Dendritic cell treated with granulocyte-macrophage colony-stimulating factor and Interleukin-4, amounts not matched to agents 40 ng/mL and 50 ng/mL, for 4 days (primary cell): ENCODE data around the gene MTMR12.
"Not testable (repeated sequence)": the region's sequence is repeated elsewhere in the genome, so short reads cannot be mapped to it uniquely, and the experiment has no call there.

ENCODE experiments used
- H3K27ac Mint-ChIP-seq: one replicate; pipeline ENCODE4 v1.8.0; 2022; ENCODE audit warnings: mild to moderate bottlenecking, mixed read lengths
- H3K27me3 Mint-ChIP-seq: one replicate; pipeline ENCODE4 v1.8.0; 2022; ENCODE audit warnings: mild to moderate bottlenecking, mixed read lengths
- H3K36me3 Mint-ChIP-seq: one replicate; pipeline ENCODE4 v1.8.0; 2022; ENCODE audit warnings: low read depth, mixed read lengths
- H3K4me1 Mint-ChIP-seq: one replicate; pipeline ENCODE4 v1.8.0; 2022; ENCODE audit warnings: low read depth, mixed read lengths
- H3K4me3 Mint-ChIP-seq: one replicate; pipeline ENCODE4 v1.8.0; 2022; ENCODE audit warnings: mild to moderate bottlenecking, moderate library complexity, mixed read lengths
- H3K9me3 Mint-ChIP-seq: one replicate; pipeline ENCODE4 v1.8.0; 2022; ENCODE audit warnings: mixed read lengths
- intact Hi-C: fragments of 100-400 bp; cut with micrococcal nuclease; formaldehyde crosslinking; loops from one replicate; pipeline ENCODE4 v1.15.0; 2022

MTMR12 gene

DNA sequence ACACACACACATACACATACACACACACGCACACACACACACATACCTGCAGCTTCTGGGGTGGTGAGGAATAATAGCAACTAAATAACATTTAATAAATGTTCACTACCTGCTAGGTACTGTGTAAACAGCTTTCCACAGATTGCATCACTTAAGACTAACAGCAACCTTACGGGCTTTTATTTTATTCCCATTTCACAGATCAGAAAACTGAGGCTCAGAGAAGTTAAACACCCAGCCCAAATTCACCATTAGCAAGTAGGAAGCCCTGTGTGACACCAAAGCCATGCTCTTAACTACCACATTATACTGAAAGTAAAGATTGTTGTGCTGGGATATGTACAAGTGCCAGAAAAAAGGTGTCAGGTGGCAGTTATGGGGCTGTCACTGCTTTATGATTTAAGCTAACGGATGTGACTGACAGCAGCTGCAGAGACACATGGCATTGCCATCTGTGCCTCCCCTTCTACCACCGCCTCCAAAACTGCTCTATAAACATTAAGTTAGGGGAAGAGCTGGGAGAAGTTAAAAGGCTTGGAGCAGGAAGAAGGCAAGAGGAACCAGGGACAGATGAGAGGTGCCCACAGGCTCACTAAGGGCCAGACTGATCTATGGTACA, 13.6 kb downstream of the MTMR12 start:
- Mint-ChIP-seq H3K36me3 (peaks cover 40% of the 10 kb centered on the region), H3K27ac (peak overlapping the region; percentile 46), H3K4me3 (no peak overlapping the region), H3K27me3 (no peaks in the 10 kb centered on the region), H3K9me3 (no peaks in the 10 kb centered on the region), H3K4me1 (peaks cover 57% of the 10 kb centered on the region)
- intact Hi-C loops, result no loop called here

DNA sequence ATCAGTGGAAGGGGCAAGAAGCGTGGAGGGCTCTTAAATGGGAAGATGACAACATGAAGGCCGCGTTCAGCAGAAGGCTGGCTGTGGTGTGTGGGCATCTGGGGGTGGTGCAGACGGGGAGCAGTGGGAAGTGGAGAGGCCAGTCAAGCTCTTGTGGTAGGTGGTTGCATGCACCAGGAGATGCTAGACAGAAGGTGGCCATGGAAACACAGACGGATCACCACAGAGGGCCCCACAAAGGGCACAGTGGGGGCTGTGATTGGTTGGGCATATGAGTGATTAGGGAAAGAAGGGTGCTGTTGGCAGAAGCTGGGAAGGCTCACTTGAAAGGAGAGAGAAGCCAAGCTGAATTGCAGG, 14.7 kb downstream of the MTMR12 start:
- Mint-ChIP-seq H3K4me1 (peaks cover 61% of the 10 kb centered on the region), H3K27me3 (no peaks in the 10 kb centered on the region), H3K4me3 (no peak overlapping the region), H3K9me3 (no peaks in the 10 kb centered on the region), H3K36me3 (peaks cover 51% of the 10 kb centered on the region), H3K27ac (peak overlapping the region; percentile 6)
- intact Hi-C loops, result no loop called here

DNA sequence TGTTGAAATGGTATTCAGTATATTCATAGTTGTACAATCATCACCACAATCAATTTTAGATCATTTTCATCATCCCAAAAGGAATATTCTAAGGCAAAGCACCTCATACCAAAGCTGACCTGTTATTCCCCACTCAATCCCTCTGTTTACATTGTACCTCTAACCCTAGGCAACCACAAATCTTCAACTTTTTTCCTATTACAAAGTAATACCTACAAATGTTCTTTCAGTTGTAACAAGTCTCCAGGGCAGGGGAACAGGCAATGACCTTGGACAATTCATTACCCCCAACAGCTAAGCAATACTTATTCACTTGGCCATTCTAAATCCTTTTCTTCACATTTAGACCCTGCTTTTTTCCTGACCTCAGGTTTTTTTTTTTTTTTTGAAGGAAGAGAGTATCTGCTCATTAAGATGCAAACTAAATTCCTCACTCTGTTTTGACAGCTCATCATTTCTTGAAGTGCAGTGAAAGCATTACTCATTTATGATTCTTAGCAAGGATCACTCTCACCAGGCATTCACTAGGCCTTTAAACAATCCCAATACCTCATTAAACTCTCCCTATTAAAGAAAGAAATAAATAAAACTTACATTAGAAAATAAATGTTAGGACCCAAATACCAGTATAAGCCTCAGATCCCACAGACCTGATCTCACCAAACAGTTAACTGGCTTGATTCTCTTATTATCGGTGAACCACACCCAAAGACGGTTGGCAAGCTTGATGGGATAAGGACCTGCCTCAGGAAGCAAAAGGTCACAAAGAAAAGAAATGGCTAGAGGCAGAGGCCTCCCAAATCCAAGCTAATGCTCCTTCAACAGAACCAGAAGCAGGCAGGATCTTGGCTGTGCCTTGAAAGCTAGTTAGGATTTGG, 15.3 kb downstream of the MTMR12 start:
- intact Hi-C loops, result no loop called here
- Mint-ChIP-seq H3K4me3 (no peak overlapping the region), H3K27ac (peak overlapping the region; percentile 6), H3K36me3 (peaks cover 57% of the 10 kb centered on the region), H3K4me1 (peaks cover 61% of the 10 kb centered on the region), H3K27me3 (no peaks in the 10 kb centered on the region), H3K9me3 (no peaks in the 10 kb centered on the region)

DNA sequence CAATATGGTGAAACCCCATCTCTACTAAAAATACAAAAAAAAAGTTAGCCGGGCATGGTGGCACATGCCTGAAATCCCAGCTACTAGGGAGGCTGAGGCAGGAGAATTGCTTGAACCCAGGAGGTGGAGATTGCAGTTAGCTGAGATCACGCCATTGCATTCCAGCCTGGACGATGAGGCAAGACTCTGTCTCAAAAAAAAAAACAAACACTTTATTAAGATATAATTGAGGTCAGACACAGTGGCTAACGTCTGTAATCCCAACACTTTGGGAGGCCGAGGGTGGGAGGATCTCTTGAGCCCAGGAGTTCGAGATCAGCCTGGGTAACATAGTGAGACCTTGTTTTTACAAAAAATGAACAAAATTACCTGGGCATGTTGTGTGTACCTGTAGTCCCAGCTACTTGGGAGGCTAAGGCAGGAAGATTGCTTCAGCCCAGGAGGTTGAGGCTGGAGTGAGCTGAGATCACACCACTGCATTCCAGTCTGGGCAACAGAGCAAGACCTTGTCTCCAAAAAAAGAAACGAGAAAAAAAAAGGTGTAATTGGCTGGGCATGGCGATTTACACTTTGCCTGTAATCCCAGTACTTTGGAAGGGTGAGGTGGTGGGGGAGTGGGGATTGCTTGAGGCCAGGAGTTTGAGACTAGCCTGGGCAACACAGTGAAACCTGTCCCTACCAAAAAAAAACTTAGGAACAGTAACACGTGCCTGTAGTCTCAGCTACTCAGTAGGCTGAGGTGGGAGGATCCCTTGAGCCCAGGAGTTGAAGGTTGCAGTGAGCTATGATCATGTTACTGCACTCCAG, 16.6 kb downstream of the MTMR12 start:
- H3K27ac Mint-ChIP-seq, H3K9me3 Mint-ChIP-seq, H3K27me3 Mint-ChIP-seq, intact Hi-C loops, H3K4me3 Mint-ChIP-seq: not testable (repeated sequence)
- Mint-ChIP-seq H3K4me1 (peaks cover 62% of the 10 kb centered on the region), H3K36me3 (peaks cover 69% of the 10 kb centered on the region)

DNA sequence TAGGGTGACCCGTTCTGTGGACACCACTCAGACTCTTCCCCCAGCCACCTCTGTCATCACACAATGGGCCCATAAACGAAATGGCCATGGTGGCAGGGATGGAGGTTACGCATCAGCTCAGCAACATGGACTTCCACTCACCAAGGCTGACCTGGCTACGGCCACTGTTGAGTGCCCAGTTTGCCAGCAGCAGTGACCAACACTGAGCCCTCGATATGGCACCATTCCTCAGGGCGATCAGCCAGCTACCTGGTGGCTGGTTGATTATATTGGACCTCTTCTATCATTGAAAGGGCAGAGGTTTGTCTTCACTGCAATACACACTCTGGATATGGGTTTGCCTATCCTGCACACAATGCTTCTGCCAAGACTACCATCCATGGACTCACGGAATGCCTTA, 21.1 kb downstream of the MTMR12 start:
- Mint-ChIP-seq H3K4me1 (peaks cover 38% of the 10 kb centered on the region), H3K9me3 (no peaks in the 10 kb centered on the region), H3K27me3 (no peaks in the 10 kb centered on the region), H3K36me3 (peaks cover 63% of the 10 kb centered on the region), H3K4me3 (no peak overlapping the region), H3K27ac (no peak overlapping the region)
- intact Hi-C loops, result no loop called here

DNA sequence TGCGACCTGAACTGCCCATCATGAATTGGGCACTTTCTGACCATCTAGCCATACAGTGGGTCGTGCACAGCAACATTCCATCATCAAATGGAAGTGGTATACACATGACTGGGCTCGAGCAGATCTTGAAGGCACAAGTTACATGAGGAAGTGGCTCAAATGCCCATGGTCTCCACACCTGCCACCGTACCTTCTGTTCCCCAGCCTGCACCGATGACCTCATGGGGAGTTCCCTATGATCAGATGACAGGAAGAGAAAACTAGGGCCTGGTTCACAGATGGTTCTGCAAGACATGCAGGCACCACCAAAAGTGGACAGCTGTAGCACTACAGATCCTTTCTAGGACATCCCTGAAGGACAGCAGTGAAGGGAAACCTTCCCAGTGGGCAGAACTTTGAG, 21.8 kb downstream of the MTMR12 start:
- Mint-ChIP-seq H3K36me3 (peaks cover 57% of the 10 kb centered on the region), H3K27ac (no peak overlapping the region), H3K4me3 (no peak overlapping the region), H3K9me3 (no peaks in the 10 kb centered on the region), H3K4me1 (peaks cover 38% of the 10 kb centered on the region), H3K27me3 (no peaks in the 10 kb centered on the region)
- intact Hi-C loops, result no loop called here

- H3K27ac Mint-ChIP-seq, H3K4me3 Mint-ChIP-seq, H3K27me3 Mint-ChIP-seq, intact Hi-C loops, H3K9me3 Mint-ChIP-seq: not testable (repeated sequence)
- peaks cover 38% of the 10 kb centered on the region for H3K4me1 Mint-ChIP-seq
- peaks cover 53% of the 10 kb centered on the region for H3K36me3 Mint-ChIP-seq
These were observed 22.2 kb downstream of the MTMR12 start for GRCh38 chr5:32290501-32290900.

GRCh38 chr5:32289986-32290385, 22.8 kb downstream of the MTMR12 start:
- H3K27ac Mint-ChIP-seq, intact Hi-C loops: not testable (repeated sequence)
- H3K4me1 Mint-ChIP-seq, result peaks cover 38% of the 10 kb centered on the region

DNA sequence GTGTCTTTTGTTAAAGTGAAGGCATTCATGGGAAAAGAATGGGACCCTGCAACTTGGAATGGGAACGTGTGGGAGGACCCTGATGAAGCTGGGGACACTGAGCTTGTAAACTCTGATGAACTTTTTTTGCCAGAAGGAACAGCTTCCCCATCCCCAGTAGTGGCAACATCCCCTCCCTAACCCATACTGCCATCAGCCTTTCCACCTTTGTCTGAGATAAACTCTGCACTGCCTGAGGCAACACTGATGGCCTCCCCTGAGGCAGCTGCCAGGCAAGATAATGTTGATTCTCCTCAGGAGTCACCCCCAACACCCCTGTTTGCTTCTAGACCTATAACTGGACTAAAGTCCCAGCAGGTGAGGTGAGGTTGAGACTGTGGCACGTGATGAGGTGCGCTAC, 24.6 kb downstream of the MTMR12 start:
- Mint-ChIP-seq H3K4me1 (peaks cover 29% of the 10 kb centered on the region), H3K36me3 (peaks cover 31% of the 10 kb centered on the region)
- H3K9me3 Mint-ChIP-seq, H3K4me3 Mint-ChIP-seq, intact Hi-C loops, H3K27me3 Mint-ChIP-seq, H3K27ac Mint-ChIP-seq: not testable (repeated sequence)

More at GRCh38 chr5:32289986-32290385, 22.8 kb downstream of the MTMR12 start:
- peaks cover 48% of the 10 kb centered on the region for H3K36me3 Mint-ChIP-seq
- H3K4me3 Mint-ChIP-seq, H3K27me3 Mint-ChIP-seq, H3K9me3 Mint-ChIP-seq: not testable (repeated sequence)

GRCh38 chr5:32287525-32287924, 25.2 kb downstream of the MTMR12 start:
- peaks cover 23% of the 10 kb centered on the region for H3K4me1 Mint-ChIP-seq
- H3K27ac Mint-ChIP-seq, H3K27me3 Mint-ChIP-seq, H3K4me3 Mint-ChIP-seq, H3K9me3 Mint-ChIP-seq, intact Hi-C loops: not testable (repeated sequence)
- peaks cover 25% of the 10 kb centered on the region for H3K36me3 Mint-ChIP-seq

- H3K27me3 Mint-ChIP-seq, result no peaks in the 10 kb centered on the region
- H3K27ac Mint-ChIP-seq, result no peak overlapping the region
- intact Hi-C loops, result no loop called here
- H3K4me3 Mint-ChIP-seq, result no peak overlapping the region
- no peaks in the 10 kb centered on the region for H3K9me3 Mint-ChIP-seq
- peaks cover 9% of the 10 kb centered on the region for H3K4me1 Mint-ChIP-seq
- H3K36me3 Mint-ChIP-seq, result peaks cover 23% of the 10 kb centered on the region
These were observed 27.1 kb downstream of the MTMR12 start for GRCh38 chr5:32285510-32286138.

DNA sequence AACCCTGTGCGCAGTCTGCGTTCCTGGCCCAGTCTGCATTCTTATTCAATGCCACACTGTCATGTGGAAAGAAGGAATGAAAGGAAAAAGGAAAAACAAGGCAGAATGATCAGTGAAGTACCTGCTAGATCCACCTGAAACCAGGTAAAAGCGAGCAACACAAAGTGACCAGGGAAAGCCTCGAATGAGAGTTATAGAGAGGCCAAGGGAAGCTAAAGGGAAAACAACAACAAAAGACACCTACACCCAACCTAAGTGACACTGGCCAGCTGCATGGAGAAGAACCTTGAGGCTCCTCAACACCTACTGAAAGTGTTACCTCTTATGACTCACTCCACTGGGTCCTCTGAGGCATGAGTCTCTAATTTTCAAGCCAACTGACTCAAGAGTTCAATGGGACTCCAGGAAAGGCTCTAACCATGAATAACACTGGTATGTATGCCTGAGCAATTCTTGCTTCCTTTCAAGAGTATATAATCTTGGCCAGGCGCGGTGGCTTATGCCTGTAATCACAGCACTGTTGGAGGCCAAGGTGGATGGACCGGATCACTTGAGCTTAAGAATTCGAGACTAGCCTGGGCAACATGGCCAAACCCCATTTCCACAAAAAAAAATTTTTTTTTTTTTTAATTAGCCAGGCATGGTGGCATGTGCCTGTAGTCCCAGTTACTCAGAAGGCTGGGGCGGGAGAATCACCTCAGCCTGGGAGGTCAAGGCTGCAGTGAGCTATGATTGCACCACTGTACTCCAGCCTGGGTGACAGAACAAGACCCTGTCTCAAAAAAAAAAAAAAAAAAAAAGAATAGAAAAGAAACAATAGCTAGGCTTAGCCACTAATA, 29.0 kb downstream of the MTMR12 start:
- peaks cover 24% of the 10 kb centered on the region for H3K36me3 Mint-ChIP-seq
- peaks cover 8% of the 10 kb centered on the region for H3K4me1 Mint-ChIP-seq
- intact Hi-C loops, result no loop called here
- no peaks in the 10 kb centered on the region for H3K27me3 Mint-ChIP-seq
- no peak overlapping the region for H3K27ac Mint-ChIP-seq
- H3K9me3 Mint-ChIP-seq, result no peaks in the 10 kb centered on the region
- no peak overlapping the region for H3K4me3 Mint-ChIP-seq

DNA sequence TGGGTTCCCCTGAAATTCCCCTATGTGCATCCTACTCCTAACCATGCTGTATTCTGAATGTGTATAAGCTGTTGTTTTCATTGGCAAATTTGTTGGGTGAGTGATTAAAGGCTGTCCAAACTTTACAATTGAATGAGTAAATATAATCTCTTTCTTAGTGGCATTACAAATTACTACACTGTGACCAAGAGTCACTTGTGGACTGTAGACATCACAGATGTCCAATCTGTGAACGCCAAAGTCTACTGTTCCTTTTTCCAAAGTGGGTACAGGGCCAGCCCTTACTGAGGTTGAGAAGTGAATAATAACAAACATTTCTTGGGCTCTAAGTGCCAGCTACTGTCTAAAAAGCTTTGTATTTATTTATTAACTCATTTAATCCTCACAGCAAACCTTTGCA, 29.7 kb downstream of the MTMR12 start:
- no peak overlapping the region for H3K27ac Mint-ChIP-seq
- intact Hi-C loops, result no loop called here
- H3K4me3 Mint-ChIP-seq, result no peak overlapping the region
- peaks cover 19% of the 10 kb centered on the region for H3K36me3 Mint-ChIP-seq
- H3K27me3 Mint-ChIP-seq, result no peaks in the 10 kb centered on the region
- H3K4me1 Mint-ChIP-seq, result peaks cover 1% of the 10 kb centered on the region
- no peaks in the 10 kb centered on the region for H3K9me3 Mint-ChIP-seq
